Stimulated activated CD8-positive, alpha-beta memory T cell treated with anti-CD3 and anti-CD28 coated beads, Interleukin-2, amount 100 ng/mL, for 48 hours (primary cell): ENCODE results near the gene MYOCOS.
"Not testable (repeated sequence)": the region's sequence is repeated elsewhere in the genome, so short reads cannot be mapped to it uniquely, and the experiment has no call there.

Experiments
- DNase-seq, 2 donors: peaks; one replicate each; pipeline ENCODE4 v3.0.0-alpha.2; 2020; ENCODE audit warnings: low read depth in 2 of 2

The MYOCOS gene

GRCh38 chr1:171622152-171622462 is at the start of gene MYOCOS:
Gene MYOCOS, plus strand, starts transcription at chr1:171622243. Its CDS starts 1,641 bp downstream, at chr1:171623884.
- no peak for DNase-seq

GRCh38 chr1:171576144-171576543 is 45.9 kb upstream of the MYOCOS start:
- no peak for DNase-seq

GRCh38 chr1:171581226-171581625 is 40.8 kb upstream of the MYOCOS start:
- no peak for DNase-seq

GRCh38 chr1:171581766-171582165 is 40.3 kb upstream of the MYOCOS start:
- DNase-seq = no peak

GRCh38 chr1:171582589-171582988 is 39.5 kb upstream of the MYOCOS start:
- no peak for DNase-seq

- DNase-seq = no peak
Observed at GRCh38 chr1:171583591-171584201, 38.3 kb upstream of the MYOCOS start.

- DNase-seq = no peak
Observed at GRCh38 chr1:171585715-171586114, 36.3 kb upstream of the MYOCOS start.

- DNase-seq = no peak
Observed at GRCh38 chr1:171588230-171588629, 33.8 kb upstream of the MYOCOS start.

- DNase-seq = no peak
Observed at GRCh38 chr1:171590022-171590421, 32.0 kb upstream of the MYOCOS start.

- DNase-seq = no peak
Observed at GRCh38 chr1:171595324-171595723, 26.7 kb upstream of the MYOCOS start.

GRCh38 chr1:171596119-171596518 is 25.9 kb upstream of the MYOCOS start:
- DNase-seq = no peak

- no peak for DNase-seq
Observed at GRCh38 chr1:171596705-171597104, 25.3 kb upstream of the MYOCOS start.

- DNase-seq = no peak
Observed at GRCh38 chr1:171597203-171597602, 24.8 kb upstream of the MYOCOS start.

- DNase-seq = not testable (repeated sequence)
Observed at GRCh38 chr1:171600310-171600709, 21.7 kb upstream of the MYOCOS start.

GRCh38 chr1:171600862-171601261 is 21.2 kb upstream of the MYOCOS start:
- no peak for DNase-seq

- DNase-seq = not testable (repeated sequence)
Observed at GRCh38 chr1:171603042-171603441, 19.0 kb upstream of the MYOCOS start.

- DNase-seq = no peak
Observed at GRCh38 chr1:171606402-171606941, 15.6 kb upstream of the MYOCOS start.

GRCh38 chr1:171610385-171610784 is 11.7 kb upstream of the MYOCOS start:
- DNase-seq = no peak

- no peak for DNase-seq
Observed at GRCh38 chr1:171611306-171611705, 10.7 kb upstream of the MYOCOS start.

- DNase-seq = no peak
Observed at GRCh38 chr1:171613282-171613681, 8.8 kb upstream of the MYOCOS start.

- not testable (repeated sequence) for DNase-seq
Observed at GRCh38 chr1:171615122-171615906, 6.7 kb upstream of the MYOCOS start.

GRCh38 chr1:171616586-171616985 is 5.5 kb upstream of the MYOCOS start:
- DNase-seq = no peak

- DNase-seq = no peak
Observed at GRCh38 chr1:171623651-171624331, 1.7 kb downstream of the MYOCOS start.
